ENCODE measurements around the gene TRABD2A.

- TF ChIP-seq CTCF (IDR thresholded peaks at IDR 0.05) (no peak), POLR2AphosphoS5 (IDR thresholded peaks at IDR 0.05) (no peak)
Observed at GRCh38 chr2:84891355-84892010, 10.6 kb upstream of the TRABD2A start.

Data from breast epithelium (tissue), 3 donors.